Measurements from ENCODE around the gene TMEM14B.

Gene TMEM14B

GRCh38 chr6:10721850-10722569 lies 25.6 kb upstream of the TMEM14B start:
- Mint-ChIP-seq H3K4me1 (peaks cover 30% of the 10 kb centered on the region), H3K27ac (peak overlapping the region; percentile 99 to 100 (median 99)), H3K27me3 (ENCODE audit: low read depth) (no peaks in the 10 kb centered on the region), H3K9me3 (no peaks in the 10 kb centered on the region), H3K36me3 (ENCODE audit: low read depth) (peaks cover 17% of the 10 kb centered on the region), H3K4me3 (peak overlapping the region; percentile 96 to 98 (median 98))
- no peak for TF ChIP-seq CTCF (IDR thresholded peaks at IDR 0.05; ENCODE audit: unreplicated experiment in 3 of 3)

GRCh38 chr6:10722570-10722819 lies 25.1 kb upstream of the TMEM14B start:
- H3K27ac Mint-ChIP-seq: peak overlapping the region; percentile 99 to 100 (median 99)
- peak overlapping the region; percentile 96 to 98 (median 98) for H3K4me3 Mint-ChIP-seq
- peaks cover 21% of the 10 kb centered on the region for H3K36me3 Mint-ChIP-seq (ENCODE audit: low read depth)
- H3K4me1 Mint-ChIP-seq: peaks cover 30% of the 10 kb centered on the region
- TF ChIP-seq CTCF (IDR thresholded peaks at IDR 0.05; ENCODE audit: unreplicated experiment in 3 of 3): no peak
- H3K27me3 Mint-ChIP-seq (ENCODE audit: low read depth): no peaks in the 10 kb centered on the region
- no peaks in the 10 kb centered on the region for H3K9me3 Mint-ChIP-seq

DNA sequence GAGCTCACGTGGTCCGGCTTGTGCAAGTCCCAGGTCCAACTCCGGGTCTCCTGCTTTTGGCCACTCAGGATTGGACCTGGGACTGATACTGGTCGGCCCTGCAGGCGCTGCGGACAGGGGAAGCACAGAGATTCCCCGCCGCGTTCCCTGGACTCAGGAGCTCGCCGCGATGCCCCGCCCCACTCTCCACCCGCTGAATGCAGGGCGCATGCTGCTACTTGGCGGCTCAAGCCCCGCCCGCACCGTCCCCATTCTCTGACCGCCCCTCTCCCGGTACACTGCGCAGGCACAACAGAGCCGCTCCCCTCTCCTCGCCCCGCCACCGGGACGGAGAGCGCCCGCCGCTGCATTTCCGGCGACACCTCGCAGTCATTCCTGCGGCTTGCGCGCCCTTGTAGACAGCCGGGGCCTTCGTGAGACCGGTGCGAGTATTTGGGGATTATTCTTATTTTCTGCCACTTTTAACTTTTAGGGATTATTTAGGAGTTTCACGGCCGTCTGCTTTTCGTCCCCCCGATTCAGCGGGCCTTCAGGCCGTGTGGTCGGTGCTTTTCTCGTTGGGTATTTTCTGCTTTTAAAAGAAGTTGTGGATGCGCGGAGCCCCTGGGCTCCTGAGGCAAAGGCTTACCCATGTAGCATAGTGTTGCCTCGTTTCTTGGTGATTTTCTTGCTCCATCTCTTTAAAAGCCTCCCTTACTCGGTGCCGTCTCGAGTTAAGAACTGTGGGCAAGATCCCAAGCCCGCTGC lies 24.6 kb upstream of the TMEM14B start, which contains the start of gene TMEM14C:
TSS of gene TMEM14C (plus strand) at position 251 of the 747 bp plus-strand sequence. CDS start 1,544 bp downstream, outside the sequence.
- no peak for TF ChIP-seq CTCF (IDR thresholded peaks at IDR 0.05; ENCODE audit: unreplicated experiment in 3 of 3)
- peaks cover 24% of the 10 kb centered on the region for H3K36me3 Mint-ChIP-seq (ENCODE audit: low read depth)
- H3K4me1 Mint-ChIP-seq: peaks cover 30% of the 10 kb centered on the region
- peak within 1 kb of the TSS; percentile 99 to 100 (median 99) for H3K27ac Mint-ChIP-seq
- no peaks in the 10 kb centered on the region for H3K27me3 Mint-ChIP-seq (ENCODE audit: low read depth)
- H3K4me3 Mint-ChIP-seq: peak within 1 kb of the TSS; percentile 96 to 98 (median 98)
- no peaks in the 10 kb centered on the region for H3K9me3 Mint-ChIP-seq

GRCh38 chr6:10723567-10723881 lies 24.1 kb upstream of the TMEM14B start:
- no peaks in the 10 kb centered on the region for H3K9me3 Mint-ChIP-seq
- H3K36me3 Mint-ChIP-seq (ENCODE audit: low read depth): peaks cover 29% of the 10 kb centered on the region
- H3K27ac Mint-ChIP-seq: peak overlapping the region; percentile 99 to 100 (median 99)
- no peak for TF ChIP-seq CTCF (IDR thresholded peaks at IDR 0.05; ENCODE audit: unreplicated experiment in 3 of 3)
- H3K27me3 Mint-ChIP-seq (ENCODE audit: low read depth): no peaks in the 10 kb centered on the region
- H3K4me1 Mint-ChIP-seq: peaks cover 30% of the 10 kb centered on the region
- peak overlapping the region; percentile 96 to 98 (median 98) for H3K4me3 Mint-ChIP-seq

GRCh38 chr6:10725044-10725443 lies 22.6 kb upstream of the TMEM14B start:
- H3K9me3 Mint-ChIP-seq: no peaks in the 10 kb centered on the region
- peaks cover 36% of the 10 kb centered on the region for H3K36me3 Mint-ChIP-seq (ENCODE audit: low read depth)
- peaks cover 31% of the 10 kb centered on the region for H3K4me1 Mint-ChIP-seq
- TF ChIP-seq CTCF (IDR thresholded peaks at IDR 0.05; ENCODE audit: unreplicated experiment in 3 of 3): no peak
- peak overlapping the region; percentile 96 to 98 (median 98) for H3K4me3 Mint-ChIP-seq
- H3K27me3 Mint-ChIP-seq (ENCODE audit: low read depth): no peaks in the 10 kb centered on the region
- peak overlapping the region in 1 of 3 experiments; percentile 74 for H3K27ac Mint-ChIP-seq

All from nephron (organoid).